GM23338 (cell line): ENCODE measurements around the gene ZBTB39. TPM values are rescaled to one million over a fixed set of nuclear protein-coding genes. Genes with fewer than 3 reads are reported as not detected.
"Not testable (repeated sequence)": the region's sequence is repeated elsewhere in the genome, so short reads cannot be mapped to it uniquely, and the experiment has no call there.

Experiments
- ATAC-seq: fragments of 200-7000 bp; cut with Tn5 transposase; 3 replicates; pipeline ENCODE4 v1.9.1; 2020
- DNase-seq: peaks from one replicate; pipeline ENCODE4 v3.0.0-alpha.2; 2015; ENCODE audit warnings: low spot score
- H2AFZ ChIP-seq: fragments of 200-600 bp; sonication (generic); 2 replicates; pipeline ENCODE4 v1.8.0; 2016; ENCODE audit warnings: antibody characterized with exemption, mild to moderate bottlenecking, moderate library complexity
- H3F3A ChIP-seq: fragments of 200-600 bp; sonication (generic); replicated peaks from 2 replicates; pipeline ENCODE4 v1.8.0; 2017; ENCODE audit warnings: antibody characterized with exemption, mixed run types, low read depth
- H3K27ac ChIP-seq: fragments of 200-600 bp; sonication (generic); 2 replicates; pipeline ENCODE4 v1.6.1; 2016; ENCODE audit warnings: low read depth
- H3K27me3 ChIP-seq: fragments of 200-600 bp; sonication (generic); 2 replicates; pipeline ENCODE4 v1.8.0; 2016; ENCODE audit warnings: mild to moderate bottlenecking, mixed run types, moderate library complexity; ENCODE audit not compliant: insufficient read depth
- H3K36me3 ChIP-seq: fragments of 200-600 bp; sonication (generic); 2 replicates; pipeline ENCODE4 v1.8.0; 2016; ENCODE audit warnings: mild to moderate bottlenecking; ENCODE audit not compliant: insufficient read depth
- H3K4me1 ChIP-seq: fragments of 200-600 bp; sonication (generic); 2 replicates; pipeline ENCODE4 v1.8.0; 2016; ENCODE audit warnings: mild to moderate bottlenecking, moderate library complexity; ENCODE audit not compliant: insufficient read depth
- H3K4me2 ChIP-seq: fragments of 200-600 bp; sonication (generic); 2 replicates; pipeline ENCODE4 v1.7.1; 2017; ENCODE audit warnings: mixed run types
- H3K4me3 ChIP-seq: fragments of 200-600 bp; sonication (generic); 2 replicates; pipeline ENCODE4 v1.6.1; 2016; ENCODE audit warnings: mixed run types
- H3K79me2 ChIP-seq: fragments of 200-600 bp; sonication (generic); replicated peaks from 2 replicates; pipeline ENCODE4 v1.8.0; 2017; ENCODE audit warnings: mild to moderate bottlenecking; ENCODE audit not compliant: insufficient read depth
- H3K9me2 ChIP-seq: fragments of 200-600 bp; sonication (generic); 2 replicates; pipeline ENCODE4 v1.8.0; 2017; ENCODE audit not compliant: insufficient read depth
- H4K20me1 ChIP-seq: fragments of 200-600 bp; sonication (generic); replicated peaks from 2 replicates; pipeline ENCODE4 v1.8.0; 2017; ENCODE audit warnings: mild to moderate bottlenecking; ENCODE audit not compliant: insufficient read depth
- H3K27ac Mint-ChIP-seq: 2 replicates; pipeline ENCODE4 v1.8.0; 2020; ENCODE audit warnings: inconsistent platforms, mild to moderate bottlenecking, moderate library complexity, mixed read lengths
- H3K27me3 Mint-ChIP-seq: 3 replicates; pipeline ENCODE4 v1.8.0; 2022; ENCODE audit warnings: low read depth, mild to moderate bottlenecking, moderate library complexity, mixed read lengths, inconsistent platforms; ENCODE audit not compliant: insufficient read depth, poor library complexity
- H3K36me3 Mint-ChIP-seq: 3 replicates; pipeline ENCODE4 v1.8.0; 2021; ENCODE audit warnings: low read depth, mild to moderate bottlenecking, inconsistent platforms, moderate library complexity, mixed read lengths
- H3K4me1 Mint-ChIP-seq: 3 replicates; pipeline ENCODE4 v1.8.0; 2020; ENCODE audit warnings: mild to moderate bottlenecking, inconsistent platforms, mixed read lengths
- H3K4me3 Mint-ChIP-seq: 3 replicates; pipeline ENCODE4 v1.8.0; 2021; ENCODE audit warnings: moderate library complexity, mild to moderate bottlenecking, inconsistent platforms, mixed read lengths
- H3K9me3 Mint-ChIP-seq: 3 replicates; pipeline ENCODE4 v1.8.0; 2020; ENCODE audit warnings: moderate library complexity, mild to moderate bottlenecking, inconsistent platforms, mixed read lengths
- CREB1 ChIP-seq: fragments of 250-450 bp; sonication (Bioruptor Pico); IDR thresholded peaks from 2 replicates; pipeline ENCODE4 v1.5.0; 2020; ENCODE audit warnings: low read depth, mild to moderate bottlenecking, moderate library complexity
- JUNB ChIP-seq: IDR thresholded peaks from one replicate; pipeline ENCODE4 v1.6.1; 2016; ENCODE audit warnings: antibody characterized with exemption; ENCODE audit not compliant: unreplicated experiment
- NANOG ChIP-seq: IDR thresholded peaks from 2 replicates; pipeline ENCODE4 v1.6.1; 2016; ENCODE audit warnings: antibody characterized with exemption, borderline replicate concordance
- POLR2AphosphoS5 ChIP-seq: IDR thresholded peaks from 2 replicates; pipeline ENCODE4 v1.6.1; 2016; ENCODE audit warnings: antibody characterized with exemption, low read depth
- STAT1 ChIP-seq: IDR thresholded peaks from one replicate; pipeline ENCODE4 v1.6.1; 2016; ENCODE audit warnings: antibody characterized with exemption; ENCODE audit not compliant: unreplicated experiment
- ZNF331 ChIP-seq: fragments of 250-450 bp; sonication (Bioruptor Pico); IDR thresholded peaks from 2 replicates; pipeline ENCODE4 v1.5.0; 2020; ENCODE audit warnings: low read depth, mild to moderate bottlenecking, moderate library complexity
- polyA plus RNA-seq: library from polyadenylated mRNA; unstranded; fragments of >200 nt; fragmentation: Nextera tagmentation; extraction: Ambion mirVana; gene quantifications from 2 replicates; pipeline ENCODE4 v1.2.1, GENCODE V29; 2016
- total RNA-seq: library from RNA; depleted of rRNA; stranded (reverse); fragments of >200 nt; shearing (Covaris generic); gene quantifications from 2 replicates; pipeline ENCODE4 v1.2.3, GENCODE V29; 2014
- TF ChIP-seq, protein P1 (sequence below): fragments of 250-450 bp; sonication (Bioruptor Pico); IDR thresholded peaks from 2 replicates; pipeline ENCODE4 v1.5.0; 2020; ENCODE audit warnings: mild to moderate bottlenecking, moderate library complexity

Gene ZBTB39
- total and polyA plus RNA-seq, 2 experiments from 2014 or later, result 6.6 to 26.7 TPM

DNA sequence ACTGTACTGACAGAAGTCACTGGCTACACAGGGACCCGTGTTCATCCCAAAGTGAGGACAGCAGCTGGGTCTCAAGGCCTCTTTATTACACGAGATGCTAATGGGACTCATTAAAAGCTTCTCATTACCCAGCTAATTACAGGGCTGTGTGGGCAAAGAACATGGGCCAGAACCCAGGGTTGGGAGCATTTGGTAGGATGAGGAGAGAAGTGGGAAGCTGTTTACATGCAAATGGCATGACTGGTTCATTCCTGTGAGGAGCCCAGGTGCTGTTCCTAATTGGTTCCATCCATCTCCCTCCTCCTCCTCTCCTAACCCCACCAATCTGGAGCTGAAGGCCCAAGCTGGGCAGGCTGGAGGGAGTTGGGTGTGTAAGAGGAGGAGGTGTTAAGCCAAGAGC, 18.9 kb upstream of the ZBTB39 start (continued):
- TF ChIP-seq CREB1 (CRISPR knock-in tag) (no peak), POLR2AphosphoS5 (no peak), JUNB (no peak), NANOG (no peak), STAT1 (no peak), ZNF331 (CRISPR knock-in tag) (no peak)
- TF ChIP-seq, protein P1, sequence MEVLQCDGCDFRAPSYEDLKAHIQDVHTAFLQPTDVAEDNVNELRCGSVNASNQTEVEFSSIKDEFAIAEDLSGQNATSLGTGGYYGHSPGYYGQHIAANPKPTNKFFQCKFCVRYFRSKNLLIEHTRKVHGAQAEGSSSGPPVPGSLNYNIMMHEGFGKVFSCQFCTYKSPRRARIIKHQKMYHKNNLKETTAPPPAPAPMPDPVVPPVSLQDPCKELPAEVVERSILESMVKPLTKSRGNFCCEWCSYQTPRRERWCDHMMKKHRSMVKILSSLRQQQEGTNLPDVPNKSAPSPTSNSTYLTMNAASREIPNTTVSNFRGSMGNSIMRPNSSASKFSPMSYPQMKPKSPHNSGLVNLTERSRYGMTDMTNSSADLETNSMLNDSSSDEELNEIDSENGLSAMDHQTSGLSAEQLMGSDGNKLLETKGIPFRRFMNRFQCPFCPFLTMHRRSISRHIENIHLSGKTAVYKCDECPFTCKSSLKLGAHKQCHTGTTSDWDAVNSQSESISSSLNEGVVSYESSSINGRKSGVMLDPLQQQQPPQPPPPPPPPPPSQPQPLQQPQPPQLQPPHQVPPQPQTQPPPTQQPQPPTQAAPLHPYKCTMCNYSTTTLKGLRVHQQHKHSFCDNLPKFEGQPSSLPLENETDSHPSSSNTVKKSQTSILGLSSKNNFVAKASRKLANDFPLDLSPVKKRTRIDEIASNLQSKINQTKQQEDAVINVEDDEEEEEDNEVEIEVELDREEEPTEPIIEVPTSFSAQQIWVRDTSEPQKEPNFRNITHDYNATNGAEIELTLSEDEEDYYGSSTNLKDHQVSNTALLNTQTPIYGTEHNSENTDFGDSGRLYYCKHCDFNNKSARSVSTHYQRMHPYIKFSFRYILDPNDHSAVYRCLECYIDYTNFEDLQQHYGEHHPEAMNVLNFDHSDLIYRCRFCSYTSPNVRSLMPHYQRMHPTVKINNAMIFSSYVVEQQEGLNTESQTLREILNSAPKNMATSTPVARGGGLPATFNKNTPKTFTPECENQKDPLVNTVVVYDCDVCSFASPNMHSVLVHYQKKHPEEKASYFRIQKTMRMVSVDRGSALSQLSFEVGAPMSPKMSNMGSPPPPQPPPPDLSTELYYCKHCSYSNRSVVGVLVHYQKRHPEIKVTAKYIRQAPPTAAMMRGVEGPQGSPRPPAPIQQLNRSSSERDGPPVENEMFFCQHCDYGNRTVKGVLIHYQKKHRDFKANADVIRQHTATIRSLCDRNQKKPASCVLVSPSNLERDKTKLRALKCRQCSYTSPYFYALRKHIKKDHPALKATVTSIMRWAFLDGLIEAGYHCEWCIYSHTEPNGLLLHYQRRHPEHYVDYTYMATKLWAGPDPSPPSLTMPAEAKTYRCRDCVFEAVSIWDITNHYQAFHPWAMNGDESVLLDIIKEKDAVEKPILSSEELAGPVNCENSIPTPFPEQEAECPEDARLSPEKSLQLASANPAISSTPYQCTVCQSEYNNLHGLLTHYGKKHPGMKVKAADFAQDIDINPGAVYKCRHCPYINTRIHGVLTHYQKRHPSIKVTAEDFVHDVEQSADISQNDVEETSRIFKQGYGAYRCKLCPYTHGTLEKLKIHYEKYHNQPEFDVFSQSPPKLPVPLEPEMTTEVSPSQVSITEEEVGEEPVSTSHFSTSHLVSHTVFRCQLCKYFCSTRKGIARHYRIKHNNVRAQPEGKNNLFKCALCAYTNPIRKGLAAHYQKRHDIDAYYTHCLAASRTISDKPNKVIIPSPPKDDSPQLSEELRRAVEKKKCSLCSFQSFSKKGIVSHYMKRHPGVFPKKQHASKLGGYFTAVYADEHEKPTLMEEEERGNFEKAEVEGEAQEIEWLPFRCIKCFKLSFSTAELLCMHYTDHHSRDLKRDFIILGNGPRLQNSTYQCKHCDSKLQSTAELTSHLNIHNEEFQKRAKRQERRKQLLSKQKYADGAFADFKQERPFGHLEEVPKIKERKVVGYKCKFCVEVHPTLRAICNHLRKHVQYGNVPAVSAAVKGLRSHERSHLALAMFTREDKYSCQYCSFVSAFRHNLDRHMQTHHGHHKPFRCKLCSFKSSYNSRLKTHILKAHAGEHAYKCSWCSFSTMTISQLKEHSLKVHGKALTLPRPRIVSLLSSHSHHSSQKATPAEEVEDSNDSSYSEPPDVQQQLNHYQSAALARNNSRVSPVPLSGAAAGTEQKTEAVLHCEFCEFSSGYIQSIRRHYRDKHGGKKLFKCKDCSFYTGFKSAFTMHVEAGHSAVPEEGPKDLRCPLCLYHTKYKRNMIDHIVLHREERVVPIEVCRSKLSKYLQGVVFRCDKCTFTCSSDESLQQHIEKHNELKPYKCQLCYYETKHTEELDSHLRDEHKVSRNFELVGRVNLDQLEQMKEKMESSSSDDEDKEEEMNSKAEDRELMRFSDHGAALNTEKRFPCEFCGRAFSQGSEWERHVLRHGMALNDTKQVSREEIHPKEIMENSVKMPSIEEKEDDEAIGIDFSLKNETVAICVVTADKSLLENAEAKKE (CRISPR knock-in tag), result no peak

DNA sequence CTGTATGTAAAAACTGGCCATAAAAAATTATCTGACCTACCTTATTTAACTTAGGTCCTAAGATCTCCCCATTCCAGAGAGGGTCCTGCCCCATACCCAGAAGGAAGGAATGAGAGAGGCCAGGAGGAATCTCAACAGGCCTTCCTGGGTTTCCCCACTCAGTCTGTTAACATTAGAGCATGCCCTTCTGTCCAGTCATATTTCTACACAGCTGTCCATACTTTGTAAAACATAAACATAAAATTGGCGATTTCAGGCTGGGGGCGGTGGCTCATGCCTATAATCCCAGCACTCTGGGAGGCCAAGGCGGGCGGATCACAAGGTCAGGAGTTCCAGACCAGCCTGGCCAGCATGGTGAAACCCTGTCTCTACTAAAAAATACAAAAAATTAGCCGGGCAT, 16.0 kb upstream of the ZBTB39 start:
- ATAC-seq, H3K36me3 Mint-ChIP-seq, H3K4me1 ChIP-seq, H3K36me3 ChIP-seq, H3K4me3 Mint-ChIP-seq, H2AFZ ChIP-seq, H4K20me1 ChIP-seq, H3K27me3 ChIP-seq, H3K4me2 ChIP-seq, H3K9me3 Mint-ChIP-seq, H3K9me2 ChIP-seq, DNase-seq, H3K27me3 Mint-ChIP-seq, H3F3A ChIP-seq, H3K27ac Mint-ChIP-seq, H3K27ac ChIP-seq, H3K79me2 ChIP-seq, H3K4me3 ChIP-seq: not testable (repeated sequence)
- peaks cover 18% of the 10 kb centered on the region for H3K4me1 Mint-ChIP-seq
